GM12892 (cell line): Measurements from ENCODE around the gene SYVN1.

Experiments used
- POLR2A ChIP-seq: IDR thresholded peaks from 2 replicates; pipeline ENCODE4 v1.6.1; 2011; ENCODE audit warnings: low read depth, low read length, control low read depth
- TAF1 ChIP-seq: IDR thresholded peaks from 2 replicates; pipeline ENCODE4 v1.6.1; 2011; ENCODE audit warnings: low read depth, mild to moderate bottlenecking, control low read depth, low read length, borderline replicate concordance

- TF ChIP-seq POLR2A (no peak), TAF1 (no peak)
Observed at GRCh38 chr11:65135633-65136145, 1.4 kb upstream of the SYVN1 start.
